HG03095 (cell line): ENCODE results near the gene HSD17B8.

Experiments
- ATAC-seq: cut with Tn5 transposase; IDR thresholded peaks from one replicate; pipeline ENCODE4 v1.9.1; 2021; ENCODE audit warnings: moderate library complexity; ENCODE audit not compliant: unreplicated experiment

Gene HSD17B8

DNA sequence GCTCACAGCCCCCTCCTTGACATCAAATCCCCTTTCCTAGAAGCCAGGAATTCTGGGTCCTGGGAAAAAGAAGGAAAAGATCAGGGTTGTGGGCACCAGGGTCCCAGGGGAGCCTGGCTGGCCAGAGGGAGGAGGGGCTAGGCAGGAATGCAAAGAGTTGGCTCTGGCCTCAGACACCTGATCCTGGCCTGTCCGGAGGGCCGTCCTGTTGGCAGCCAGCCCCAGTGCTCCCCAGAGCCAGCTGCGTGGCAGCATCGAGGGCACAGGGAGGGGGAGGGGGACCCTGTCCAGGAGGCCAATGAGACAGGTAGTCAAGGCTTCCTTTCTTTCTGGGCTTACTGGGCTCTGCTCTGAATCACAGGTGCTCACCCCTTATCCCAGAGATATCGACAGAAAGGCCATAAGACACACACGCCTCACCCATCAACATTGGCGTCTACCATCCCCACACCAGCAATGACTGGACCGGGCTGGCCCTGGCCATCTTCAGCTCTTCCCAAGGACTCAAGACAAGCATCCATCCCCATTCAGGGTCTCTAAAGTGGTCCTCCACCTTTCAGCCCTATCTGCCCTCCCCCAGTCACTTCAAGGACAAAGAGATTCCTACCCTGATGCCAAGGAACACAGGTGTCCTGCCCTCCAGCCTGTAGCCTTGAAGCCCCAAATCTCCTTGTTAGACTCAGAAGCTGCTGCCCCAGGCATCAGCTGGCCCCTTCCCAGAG, 12.9 kb upstream of the HSD17B8 start:
- ATAC-seq, result no peak

DNA sequence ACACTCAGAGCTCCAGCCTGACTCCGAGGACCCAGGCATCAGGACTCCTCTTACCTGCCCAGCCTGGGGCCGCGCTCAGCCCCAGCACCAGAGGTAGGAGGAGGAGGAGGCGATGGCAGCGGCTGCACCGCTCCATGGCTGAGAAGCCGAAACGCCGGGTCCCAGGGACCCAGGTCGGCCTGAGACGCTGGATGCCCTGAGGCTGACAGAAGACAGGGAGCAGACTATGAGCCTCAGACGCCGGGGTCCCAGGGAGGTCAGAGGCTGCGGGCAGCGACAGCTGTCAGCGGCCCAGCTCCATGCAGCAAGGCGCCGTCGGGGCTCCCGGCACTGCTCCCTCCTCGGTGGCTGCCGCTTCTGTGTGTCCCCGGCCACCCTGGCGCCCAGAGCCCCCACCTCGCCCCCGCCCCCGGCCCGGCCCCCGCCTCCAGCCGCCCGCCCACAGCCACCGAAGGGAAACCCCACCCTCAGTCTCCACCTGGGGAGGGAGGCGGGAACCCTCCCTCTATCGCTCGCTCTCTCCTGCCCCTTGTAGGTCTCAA, 12.3 kb upstream of the HSD17B8 start, which contains the start of gene COL11A2:
Gene COL11A2 (minus strand): TSS at position 363 of the 542 bp plus-strand sequence. CDS start 227 bp downstream, at position 136.
- no peak for ATAC-seq

DNA sequence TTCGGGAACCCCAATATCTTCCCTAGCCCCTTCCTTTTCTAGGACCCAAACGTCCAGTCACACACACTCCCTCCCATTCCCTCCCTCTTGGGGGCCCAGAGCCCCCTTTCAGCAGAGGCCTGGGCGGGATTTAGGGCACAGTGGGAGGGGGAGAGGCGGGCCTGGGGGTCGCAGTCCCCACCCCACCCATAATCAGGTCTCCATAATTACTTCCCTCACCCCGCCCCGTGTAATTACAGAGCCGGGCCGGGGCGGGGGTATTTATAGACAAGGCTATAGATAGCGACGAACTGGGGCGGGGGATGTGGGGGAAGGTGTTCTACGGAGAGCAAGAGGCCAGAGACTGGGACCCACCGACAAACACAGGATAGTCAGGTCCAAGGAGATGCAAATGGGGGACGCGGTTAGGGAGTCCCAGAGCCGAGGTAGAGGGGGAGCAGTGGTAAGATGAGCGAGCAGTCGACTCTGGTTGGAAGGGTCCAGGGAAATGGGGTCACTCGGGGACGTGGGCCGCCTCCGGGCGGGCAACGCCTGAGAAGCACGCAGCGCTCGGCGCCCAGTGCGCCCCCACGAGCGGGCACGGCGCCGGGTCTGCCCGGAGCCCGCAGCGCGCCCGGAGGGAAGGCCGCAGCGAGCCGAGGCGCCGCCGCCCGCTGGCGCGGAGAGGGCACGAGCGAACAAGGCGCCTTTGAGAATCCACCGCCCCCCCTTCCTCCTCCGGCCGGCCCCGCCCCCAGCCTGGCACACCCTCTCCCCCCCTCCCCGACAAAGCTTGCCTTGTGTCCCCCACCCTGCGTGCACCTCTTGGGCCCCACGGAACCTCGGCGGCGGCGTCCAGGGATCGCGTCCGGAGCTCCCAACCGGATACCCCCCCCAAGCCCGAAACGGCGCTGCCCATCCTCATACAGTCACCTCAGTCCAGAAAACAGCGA, 11.5 kb upstream of the HSD17B8 start:
- no peak for ATAC-seq

DNA sequence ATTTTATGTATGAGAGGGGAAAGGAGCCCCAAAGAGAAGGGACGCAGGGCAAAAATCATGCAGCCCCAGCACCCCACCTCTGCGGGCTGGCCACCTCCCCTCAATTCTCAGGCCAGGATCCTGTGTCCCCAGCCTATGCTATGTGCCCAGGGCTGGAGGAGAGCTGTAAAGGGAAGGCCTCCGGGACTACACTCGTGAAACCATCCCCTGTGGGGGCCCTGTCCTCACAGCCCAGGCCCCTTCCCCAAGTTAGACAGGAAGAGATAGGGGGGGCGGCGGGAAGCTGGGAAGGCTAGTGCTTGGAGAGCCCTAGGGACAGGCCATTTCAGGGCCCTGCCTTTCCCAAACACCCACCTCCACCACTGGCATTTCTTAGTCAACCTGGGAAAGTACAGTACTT, 10.8 kb upstream of the HSD17B8 start:
- no peak for ATAC-seq

DNA sequence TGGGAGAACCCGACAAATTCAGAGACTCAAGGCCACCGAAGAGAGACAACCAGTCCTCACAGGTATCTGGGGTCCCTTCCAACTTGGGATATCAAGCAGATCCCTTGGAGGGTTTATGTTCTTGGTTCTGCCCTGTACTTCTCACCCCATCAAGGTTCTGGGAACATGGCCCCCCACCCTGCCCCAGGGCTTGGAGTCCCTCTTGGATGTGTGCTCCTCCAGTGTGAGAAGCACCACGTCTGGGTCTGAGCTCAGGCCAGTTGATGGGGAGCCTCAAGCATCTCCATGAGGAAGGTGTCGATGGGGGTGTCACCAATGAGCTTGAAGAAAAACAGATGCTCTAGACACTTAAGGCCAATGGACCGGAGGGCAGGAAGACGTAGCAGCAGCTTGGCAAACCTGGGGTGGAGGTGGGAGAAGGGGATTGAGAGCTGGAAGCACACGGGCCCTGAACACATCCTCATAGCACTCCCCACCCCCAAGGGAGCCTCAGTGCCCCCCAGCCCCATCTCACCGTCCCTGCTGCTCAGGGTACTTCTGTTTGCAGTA, 9.9 kb upstream of the HSD17B8 start:
- no peak for ATAC-seq

DNA sequence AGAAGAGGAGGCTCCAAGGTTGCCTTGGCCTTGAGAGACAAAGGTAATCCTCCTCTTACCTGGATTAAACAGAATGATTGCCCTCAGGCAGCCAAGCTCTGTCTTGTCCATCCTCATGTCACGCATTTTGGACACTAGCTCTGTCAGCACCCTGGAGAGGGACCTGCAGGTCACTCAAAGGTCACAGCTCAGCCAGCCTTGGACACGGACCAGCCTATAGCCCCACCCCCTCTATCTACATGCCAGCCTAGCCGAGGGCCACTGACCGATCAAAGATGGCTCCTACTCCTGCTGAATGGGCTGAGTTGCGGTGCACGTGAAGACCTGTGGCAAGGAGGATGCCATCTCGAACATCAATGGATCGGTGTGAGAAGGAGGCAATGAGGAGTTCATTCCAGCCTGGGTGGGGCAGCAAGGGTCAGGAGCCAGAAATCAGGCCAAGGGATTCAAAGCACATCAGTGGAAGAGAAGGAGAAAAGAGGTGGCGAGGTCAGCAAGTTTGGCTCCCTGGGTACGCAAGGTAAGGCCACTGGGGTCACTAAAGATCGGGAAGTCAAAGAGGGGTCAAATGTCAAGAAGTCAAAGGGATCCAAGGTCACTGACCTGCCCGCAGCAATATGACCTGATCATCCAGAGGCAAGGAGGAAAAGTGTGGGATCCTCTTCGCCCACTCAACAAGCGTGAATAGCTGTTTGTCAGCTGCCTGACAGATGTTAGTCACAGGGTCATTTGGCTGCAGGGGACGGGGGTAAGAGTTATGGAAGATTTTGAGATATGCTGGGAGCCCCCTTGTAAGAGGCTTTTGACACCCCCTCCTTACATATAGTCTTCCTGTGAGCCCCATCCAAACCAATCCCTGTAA, 8.9 kb upstream of the HSD17B8 start:
- no peak for ATAC-seq

DNA sequence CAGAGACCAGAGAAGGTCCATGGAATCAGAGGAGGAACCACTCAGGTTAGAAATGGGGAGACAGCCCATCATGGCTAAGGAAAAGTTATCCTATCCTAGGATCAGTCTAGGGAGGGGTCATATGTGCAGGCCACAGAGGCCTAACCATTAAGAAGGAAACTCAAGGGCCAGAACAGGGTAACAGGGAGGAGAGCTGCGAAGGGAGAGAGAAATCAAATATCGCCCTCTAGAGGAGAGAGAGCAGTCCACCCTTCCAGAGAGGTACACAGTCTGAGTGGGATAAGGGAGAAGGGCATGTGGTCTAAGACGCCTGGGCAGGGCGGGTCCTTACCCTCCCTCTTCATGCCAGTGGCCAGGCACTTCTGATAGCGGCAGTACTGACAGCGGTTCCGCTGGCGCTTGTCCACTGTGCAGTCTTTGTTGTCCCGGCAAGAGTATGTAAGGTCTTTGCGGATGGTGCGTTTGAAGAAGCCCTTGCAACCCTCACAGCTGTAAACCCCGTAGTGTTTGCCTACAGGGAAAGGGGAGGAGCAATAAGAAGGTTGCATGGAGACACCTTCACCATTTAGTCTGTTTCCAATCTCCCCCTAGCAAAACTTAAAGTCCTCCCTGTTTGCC, 6.9 kb upstream of the HSD17B8 start:
- no peak for ATAC-seq

DNA sequence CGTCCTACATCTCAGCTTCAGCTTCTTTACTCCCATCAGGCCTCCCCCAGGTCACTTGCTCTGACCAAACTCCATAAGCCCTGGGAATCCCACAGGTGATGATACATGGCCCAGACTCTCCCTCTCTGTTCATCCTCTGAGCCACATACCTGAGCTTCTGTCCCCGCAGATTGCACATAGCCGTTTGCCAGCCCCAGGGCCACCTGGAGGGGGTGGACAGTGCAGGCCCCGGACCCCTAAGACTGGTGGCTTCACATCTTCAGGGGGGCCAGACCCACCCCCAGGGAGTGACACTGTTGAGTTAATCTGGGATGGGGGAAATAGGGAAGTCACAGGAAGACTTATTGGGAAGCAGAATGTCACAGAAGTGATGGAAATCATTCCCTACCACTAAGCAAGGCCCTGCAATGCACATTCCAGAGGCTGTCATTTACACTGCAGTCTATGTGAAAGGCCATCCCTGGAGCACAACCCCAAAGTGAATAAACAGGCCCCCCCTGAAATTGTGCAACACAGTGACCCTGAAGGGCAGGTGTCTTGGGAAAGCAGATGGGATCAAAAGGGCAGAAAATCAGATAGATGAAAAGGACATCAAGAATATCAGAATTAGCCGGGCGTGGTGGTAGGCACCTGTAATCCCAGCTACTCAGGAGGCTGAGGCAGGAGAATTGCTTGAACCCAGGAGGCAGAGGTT, 6.1 kb upstream of the HSD17B8 start:
- ATAC-seq, result no peak

DNA sequence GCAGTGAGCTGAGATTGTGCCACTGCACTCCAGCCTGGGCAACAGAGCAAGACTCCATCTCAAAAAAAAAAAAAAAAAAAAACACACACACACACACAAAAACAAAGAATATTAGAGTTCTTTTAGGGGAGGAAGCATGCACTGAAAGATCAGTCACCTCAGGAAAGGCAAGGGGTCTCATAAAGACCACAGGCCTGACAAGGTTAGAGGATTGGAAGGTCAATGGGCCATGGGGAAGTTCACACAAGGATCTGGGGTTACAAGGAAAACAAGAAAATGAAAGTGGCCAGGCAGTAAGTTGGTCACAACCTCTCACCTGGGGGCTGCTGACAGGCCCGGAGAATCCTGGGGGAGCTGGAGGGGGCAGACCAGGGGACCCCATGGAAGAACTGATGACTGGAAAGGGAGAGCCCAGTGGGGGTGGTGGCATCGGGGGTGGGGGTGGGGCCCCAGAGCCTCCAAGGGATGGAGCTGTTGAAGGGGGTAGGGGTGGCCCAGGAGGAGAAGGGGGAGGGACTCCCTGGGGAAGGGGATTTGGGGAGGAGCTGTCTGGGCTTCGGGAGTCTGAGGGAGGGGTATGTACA, 5.5 kb upstream of the HSD17B8 start:
- ATAC-seq, result no peak

DNA sequence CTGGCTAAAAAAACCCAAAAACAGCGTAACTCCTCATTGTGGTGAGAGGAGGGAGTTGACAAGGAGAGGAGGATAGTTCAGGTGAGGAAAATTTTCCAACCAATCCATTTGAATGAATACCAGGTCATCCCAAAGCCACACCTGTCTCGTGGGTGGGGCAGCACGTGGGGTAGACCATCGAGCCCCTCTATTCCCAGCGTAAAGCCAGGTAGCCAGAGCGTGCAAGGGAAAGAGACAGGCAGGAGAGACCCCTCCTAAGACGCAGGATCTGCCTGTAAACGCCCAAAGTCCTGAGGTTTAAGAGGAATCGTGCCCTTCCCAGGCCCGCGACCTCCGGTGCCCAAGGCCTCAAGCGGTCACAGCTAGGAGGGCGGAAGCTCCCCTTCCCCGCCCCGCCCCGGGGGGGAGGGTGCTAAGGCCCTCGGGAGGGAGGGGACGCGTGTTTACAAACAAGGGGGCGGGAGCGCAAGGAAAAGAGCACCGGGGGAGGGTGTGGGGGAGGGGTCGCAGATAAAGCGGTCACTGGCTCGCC, 4.7 kb upstream of the HSD17B8 start:
- ATAC-seq, result peak; percentile 24

DNA sequence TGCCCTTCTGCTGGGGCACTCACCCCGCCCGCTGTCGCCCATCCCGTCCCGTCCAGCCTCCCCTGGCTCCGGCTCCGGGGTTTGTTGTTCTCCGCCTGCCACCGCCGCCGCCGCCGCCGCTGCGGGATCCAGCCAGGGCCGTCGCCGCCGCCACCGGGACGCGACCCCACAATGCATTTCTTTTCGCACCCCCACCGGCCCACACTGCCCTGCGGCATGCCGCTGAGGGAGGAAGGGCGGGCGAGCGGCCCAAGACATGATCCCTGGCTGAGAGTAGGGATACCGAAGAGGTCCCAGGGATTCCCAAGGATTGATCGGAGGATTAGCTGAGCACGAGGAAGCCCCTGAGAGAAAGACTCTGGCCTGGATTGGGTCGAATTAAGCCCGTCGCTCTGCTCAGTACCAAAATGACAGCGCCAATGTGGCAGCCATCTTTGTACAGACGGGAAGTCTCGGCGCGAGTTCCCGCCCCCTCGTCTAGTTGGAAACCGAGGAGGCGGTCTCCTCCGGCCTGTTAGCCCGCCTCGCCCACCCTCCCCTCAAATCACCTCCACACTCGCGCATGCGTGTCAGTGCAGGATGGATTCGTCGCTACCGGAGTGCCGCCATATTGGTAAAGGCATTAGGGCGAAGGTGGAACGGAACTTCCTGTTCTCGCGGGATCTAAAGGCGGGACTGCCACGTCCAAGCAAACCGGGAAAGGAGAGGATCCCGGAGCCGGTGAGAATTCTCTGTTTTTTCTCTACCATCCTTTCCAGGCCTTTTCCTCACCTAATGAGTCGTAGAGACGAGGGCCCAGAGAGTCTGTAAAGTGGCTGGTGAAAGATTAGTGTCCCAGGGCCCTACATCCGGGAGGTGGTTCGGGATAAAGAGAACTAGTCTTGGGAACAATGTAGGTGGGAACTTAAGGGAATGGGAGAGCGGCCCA, 4.0 kb upstream of the HSD17B8 start, which contains the start of the genes RXRB and SLC39A7:
Gene RXRB (minus strand): TSS at position 447 of the 928 bp plus-strand sequence. CDS start 189 bp downstream, at position 258.
Gene SLC39A7 (plus strand): TSS at position 649 of the 928 bp plus-strand sequence. CDS start 379 bp downstream, outside the sequence.
- peak; percentile 36 for ATAC-seq

DNA sequence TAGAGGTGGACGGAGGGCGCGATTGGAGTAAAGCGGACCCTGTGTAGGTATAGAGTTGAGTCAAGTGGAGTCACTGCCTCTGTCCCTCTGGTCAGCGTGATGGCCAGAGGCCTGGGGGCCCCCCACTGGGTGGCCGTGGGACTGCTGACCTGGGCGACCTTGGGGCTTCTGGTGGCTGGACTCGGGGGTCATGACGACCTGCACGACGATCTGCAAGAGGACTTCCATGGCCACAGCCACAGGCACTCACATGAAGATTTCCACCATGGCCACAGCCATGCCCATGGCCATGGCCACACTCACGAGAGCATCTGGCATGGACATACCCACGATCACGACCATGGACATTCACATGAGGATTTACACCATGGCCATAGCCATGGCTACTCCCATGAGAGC, 3.3 kb upstream of the HSD17B8 start:
- ATAC-seq, result no peak

DNA sequence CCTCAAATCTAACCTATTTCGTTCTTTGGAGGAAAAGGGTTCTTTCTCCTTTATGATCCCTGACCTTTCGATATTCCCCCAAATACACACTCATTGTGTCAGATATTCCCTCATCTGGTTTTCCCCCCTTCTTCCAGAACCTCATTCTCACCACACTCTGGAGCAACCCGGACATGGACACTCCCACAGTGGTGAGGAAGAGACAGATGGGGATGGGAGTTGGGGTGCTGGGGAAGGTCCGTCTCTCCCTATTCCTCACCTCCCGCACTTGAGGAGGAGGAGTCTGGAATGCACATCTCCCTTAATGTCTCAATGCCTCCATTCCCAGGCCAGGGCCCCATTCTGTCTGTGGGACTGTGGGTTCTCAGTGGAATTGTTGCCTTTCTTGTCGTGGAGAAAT, 2.5 kb upstream of the HSD17B8 start:
- ATAC-seq, result no peak

DNA sequence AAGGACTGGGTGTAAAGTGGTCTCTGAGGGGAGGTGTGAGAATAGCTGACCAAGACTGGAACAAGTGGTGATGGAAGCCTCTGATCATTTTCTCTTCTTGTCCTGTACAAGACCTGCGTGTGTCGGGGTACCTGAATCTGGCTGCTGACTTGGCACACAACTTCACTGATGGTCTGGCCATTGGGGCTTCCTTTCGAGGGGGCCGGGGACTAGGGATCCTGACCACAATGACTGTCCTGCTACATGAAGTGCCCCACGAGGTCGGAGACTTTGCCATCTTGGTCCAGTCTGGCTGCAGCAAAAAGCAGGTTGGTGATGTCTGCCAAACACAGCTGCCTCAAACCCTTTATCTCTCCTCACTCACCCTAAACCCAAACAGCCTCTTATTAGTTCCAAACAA, 1.7 kb upstream of the HSD17B8 start:
- ATAC-seq, result no peak

DNA sequence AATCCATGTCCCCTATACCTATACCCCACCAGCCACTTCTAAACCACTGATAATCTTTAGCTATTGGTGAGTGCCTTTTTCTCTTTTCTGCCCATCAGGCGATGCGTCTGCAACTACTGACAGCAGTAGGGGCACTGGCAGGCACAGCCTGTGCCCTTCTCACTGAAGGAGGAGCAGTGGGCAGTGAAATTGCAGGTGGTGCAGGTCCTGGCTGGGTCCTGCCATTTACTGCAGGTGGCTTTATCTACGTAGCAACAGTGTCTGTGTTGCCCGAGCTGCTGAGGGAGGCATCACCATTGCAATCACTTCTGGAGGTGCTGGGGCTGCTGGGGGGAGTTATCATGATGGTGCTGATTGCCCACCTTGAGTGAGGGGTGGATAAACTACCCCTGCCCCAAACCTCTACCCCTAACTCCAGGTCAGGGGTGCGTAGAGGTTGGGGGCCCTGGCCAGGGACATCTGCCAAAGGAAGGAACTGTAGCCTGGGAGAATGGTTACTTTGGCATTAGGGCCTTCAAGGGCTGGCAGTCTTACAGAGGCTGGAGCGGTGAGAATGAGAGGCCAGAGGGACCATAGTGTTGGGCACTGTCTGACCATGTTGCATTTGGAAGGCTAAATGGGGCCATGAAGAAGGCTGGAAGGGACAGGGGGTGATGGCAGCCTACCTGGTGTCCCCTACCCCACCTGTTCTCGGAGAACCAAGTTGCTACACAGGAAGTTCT, 851 bp upstream of the HSD17B8 start:
- ATAC-seq, result no peak

DNA sequence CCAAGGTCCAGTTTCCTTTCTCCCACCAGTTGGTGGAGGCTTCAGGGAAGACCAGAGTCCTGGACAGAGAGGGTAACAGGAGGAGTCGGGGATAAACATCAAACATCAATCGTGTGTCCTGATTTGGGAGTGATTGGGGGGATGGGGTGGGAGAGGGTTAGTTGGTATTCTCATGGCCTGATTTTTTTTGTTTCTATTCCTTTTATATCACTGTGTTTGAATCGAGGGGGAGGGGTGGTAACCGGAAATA, 365 bp upstream of the HSD17B8 start:
- no peak for ATAC-seq
